WTC11 (cell line): Measurements from ENCODE around the gene YWHAQ. TPM values are rescaled to one million over a fixed set of nuclear protein-coding genes. Genes with fewer than 3 reads are reported as not detected.

Source experiments
- ATAC-seq: fragments of 200-7000 bp; cut with Tn5 transposase; 2 replicates; pipeline ENCODE4 v1.10.0; 2021; ENCODE audit warnings: mild to moderate bottlenecking, moderate library complexity
- CTCF ChIA-PET: fragments of 300-600 bp; sonication (Branson Sonifier 250); formaldehyde crosslinking; loops from one replicate; lab custom pipeline; 2021; ENCODE audit warnings: antibody characterized with exemption; lab: Charles Lee
- POLR2A ChIA-PET: fragments of 350-600 bp; sonication (Branson Sonifier 250); formaldehyde crosslinking; loops from one replicate; lab custom pipeline; 2021; ENCODE audit warnings: antibody characterized with exemption; lab: Charles Lee
- DNase-seq: peaks from one replicate; pipeline ENCODE4 v3.0.0; 2021; ENCODE audit warnings: low spot score
- H3K27ac Mint-ChIP-seq: 2 replicates; pipeline ENCODE4 v1.8.0; 2021; ENCODE audit warnings: mixed read lengths
- H3K27me3 Mint-ChIP-seq: 2 replicates; pipeline ENCODE4 v1.8.0; 2021; ENCODE audit warnings: low read depth, mild to moderate bottlenecking, moderate library complexity, mixed read lengths
- H3K36me3 Mint-ChIP-seq: 2 replicates; pipeline ENCODE4 v1.8.0; 2021; ENCODE audit warnings: mixed read lengths
- H3K4me1 Mint-ChIP-seq: 2 replicates; pipeline ENCODE4 v1.8.0; 2022; ENCODE audit warnings: mixed read lengths
- H3K4me3 Mint-ChIP-seq: 2 replicates; pipeline ENCODE4 v1.8.0; 2021; ENCODE audit warnings: mild to moderate bottlenecking, moderate library complexity, mixed read lengths
- H3K9me3 Mint-ChIP-seq: 2 replicates; pipeline ENCODE4 v1.8.0; 2021; ENCODE audit warnings: mixed read lengths
- ATF1 ChIP-seq: sonication (generic); formaldehyde crosslinking; IDR thresholded peaks from 2 replicates; pipeline ENCODE4 v1.8.1; 2023; ENCODE audit warnings: mild to moderate bottlenecking, moderate library complexity, missing genetic modification reagents
- CBFB ChIP-seq: sonication (generic); formaldehyde crosslinking; IDR thresholded peaks from 2 replicates; pipeline ENCODE4 v1.8.1; 2022; ENCODE audit warnings: mild to moderate bottlenecking, low read depth, missing genetic modification reagents
- FOXJ3 ChIP-seq: sonication (generic); formaldehyde crosslinking; IDR thresholded peaks from 2 replicates; pipeline ENCODE4 v1.9.0; 2021; ENCODE audit warnings: missing genetic modification reagents, mild to moderate bottlenecking, borderline replicate concordance
- GABPB1 ChIP-seq: sonication (generic); formaldehyde crosslinking; IDR thresholded peaks from 2 replicates; pipeline ENCODE4 v1.8.1; 2023; ENCODE audit warnings: mild to moderate bottlenecking, missing genetic modification reagents
- GTF2I ChIP-seq: fragments of 250-450 bp; sonication (Bioruptor Pico); conservative IDR thresholded peaks from 2 replicates; pipeline ENCODE4 v1.4.0; 2021; ENCODE audit warnings: mild to moderate bottlenecking
- NFE2L1 ChIP-seq: sonication (generic); formaldehyde crosslinking; IDR thresholded peaks from 2 replicates; pipeline ENCODE4 v1.8.1; 2023; ENCODE audit warnings: missing genetic modification reagents
- PRRX2 ChIP-seq: fragments of 250-450 bp; sonication (Bioruptor Pico); IDR thresholded peaks from 2 replicates; pipeline ENCODE4 v1.8.0; 2021; ENCODE audit warnings: mild to moderate bottlenecking
- SMAD4 ChIP-seq: sonication (generic); formaldehyde crosslinking; IDR thresholded peaks from 2 replicates; pipeline ENCODE4 v1.8.0; 2022; ENCODE audit warnings: mild to moderate bottlenecking, missing genetic modification reagents
- SOX15 ChIP-seq: fragments of 250-450 bp; sonication (Bioruptor Pico); IDR thresholded peaks from 2 replicates; pipeline ENCODE4 v1.9.0; 2021; ENCODE audit warnings: mild to moderate bottlenecking
- ZNF138 ChIP-seq: sonication (generic); formaldehyde crosslinking; conservative IDR thresholded peaks from 2 replicates; pipeline ENCODE4 v1.8.1; 2022; ENCODE audit warnings: mild to moderate bottlenecking, moderate library complexity, missing genetic modification reagents
- ZNF396 ChIP-seq: fragments of 250-450 bp; sonication (Bioruptor Pico); IDR thresholded peaks from 2 replicates; pipeline ENCODE4 v1.8.0; 2021; ENCODE audit warnings: mild to moderate bottlenecking, moderate library complexity, borderline replicate concordance
- ZNF416 ChIP-seq: fragments of 250-450 bp; sonication (Bioruptor Pico); IDR thresholded peaks from 2 replicates; pipeline ENCODE4 v1.9.0; 2021; ENCODE audit warnings: mild to moderate bottlenecking, inconsistent platforms
- total RNA-seq: library from RNA; stranded (reverse); gene quantifications from 3 replicates; pipeline ENCODE4 v1.2.3, GENCODE V29; 2021
- TF ChIP-seq, protein P1 (sequence below): sonication (generic); formaldehyde crosslinking; IDR thresholded peaks from 2 replicates; pipeline ENCODE4 v1.8.1; 2023; ENCODE audit warnings: mild to moderate bottlenecking, missing genetic modification reagents, moderate library complexity
- TF ChIP-seq, protein P2 (sequence below): fragments of 250-450 bp; sonication (Bioruptor Pico); IDR thresholded peaks from 2 replicates; pipeline ENCODE4 v1.9.0; 2021; ENCODE audit warnings: moderate library complexity, mild to moderate bottlenecking, inconsistent platforms, borderline replicate concordance
- TF ChIP-seq, protein P3 (sequence below): sonication (generic); formaldehyde crosslinking; IDR thresholded peaks from 2 replicates; pipeline ENCODE4 v1.8.0; 2022; ENCODE audit warnings: mild to moderate bottlenecking, missing genetic modification reagents
- TF ChIP-seq, protein P4 (sequence below): sonication (generic); formaldehyde crosslinking; IDR thresholded peaks from 2 replicates; pipeline ENCODE4 v1.8.0; 2022; ENCODE audit warnings: mild to moderate bottlenecking, missing genetic modification reagents
- TF ChIP-seq, protein P5 (sequence below): sonication (generic); formaldehyde crosslinking; IDR thresholded peaks from 2 replicates; pipeline ENCODE4 v1.8.0; 2023; ENCODE audit warnings: mild to moderate bottlenecking, missing genetic modification reagents
- TF ChIP-seq, protein P6 (sequence below): sonication (generic); formaldehyde crosslinking; IDR thresholded peaks from 2 replicates; pipeline ENCODE4 v1.8.0; 2023; ENCODE audit warnings: missing genetic modification reagents

The YWHAQ gene
- total RNA-seq, 1 experiment from 2014 or later = 395 TPM

DNA sequence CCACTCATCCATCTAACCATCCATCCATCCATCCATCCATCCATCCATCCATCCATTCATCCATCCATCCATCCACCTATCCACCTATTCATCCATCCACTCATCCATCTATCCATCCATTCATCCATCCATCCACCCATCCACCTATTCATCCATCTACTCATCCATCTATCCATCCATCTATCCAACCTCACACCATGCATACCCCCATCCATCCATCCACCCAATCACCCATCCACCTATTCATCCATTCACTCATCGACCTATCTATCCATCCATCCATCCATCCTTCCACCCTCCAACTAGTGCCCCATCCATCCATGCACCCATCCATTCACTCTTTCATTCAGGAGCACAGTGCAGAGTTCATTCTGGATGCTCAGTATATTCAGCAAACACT lies 21.5 kb upstream of the YWHAQ start:
- TF ChIP-seq, protein P1, sequence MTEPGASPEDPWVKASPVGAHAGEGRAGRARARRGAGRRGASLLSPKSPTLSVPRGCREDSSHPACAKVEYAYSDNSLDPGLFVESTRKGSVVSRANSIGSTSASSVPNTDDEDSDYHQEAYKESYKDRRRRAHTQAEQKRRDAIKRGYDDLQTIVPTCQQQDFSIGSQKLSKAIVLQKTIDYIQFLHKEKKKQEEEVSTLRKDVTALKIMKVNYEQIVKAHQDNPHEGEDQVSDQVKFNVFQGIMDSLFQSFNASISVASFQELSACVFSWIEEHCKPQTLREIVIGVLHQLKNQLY = no peak
- TF ChIP-seq, protein P2, sequence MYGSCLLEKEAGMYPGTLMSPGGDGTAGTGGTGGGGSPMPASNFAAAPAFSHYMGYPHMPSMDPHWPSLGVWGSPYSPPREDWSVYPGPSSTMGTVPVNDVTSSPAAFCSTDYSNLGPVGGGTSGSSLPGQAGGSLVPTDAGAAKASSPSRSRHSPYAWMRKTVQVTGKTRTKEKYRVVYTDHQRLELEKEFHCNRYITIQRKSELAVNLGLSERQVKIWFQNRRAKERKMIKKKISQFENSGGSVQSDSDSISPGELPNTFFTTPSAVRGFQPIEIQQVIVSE = no peak
- no peak for TF ChIP-seq GTF2I
- TF ChIP-seq PRRX2 (CRISPR knock-in tag) = no peak
- TF ChIP-seq, protein P3, sequence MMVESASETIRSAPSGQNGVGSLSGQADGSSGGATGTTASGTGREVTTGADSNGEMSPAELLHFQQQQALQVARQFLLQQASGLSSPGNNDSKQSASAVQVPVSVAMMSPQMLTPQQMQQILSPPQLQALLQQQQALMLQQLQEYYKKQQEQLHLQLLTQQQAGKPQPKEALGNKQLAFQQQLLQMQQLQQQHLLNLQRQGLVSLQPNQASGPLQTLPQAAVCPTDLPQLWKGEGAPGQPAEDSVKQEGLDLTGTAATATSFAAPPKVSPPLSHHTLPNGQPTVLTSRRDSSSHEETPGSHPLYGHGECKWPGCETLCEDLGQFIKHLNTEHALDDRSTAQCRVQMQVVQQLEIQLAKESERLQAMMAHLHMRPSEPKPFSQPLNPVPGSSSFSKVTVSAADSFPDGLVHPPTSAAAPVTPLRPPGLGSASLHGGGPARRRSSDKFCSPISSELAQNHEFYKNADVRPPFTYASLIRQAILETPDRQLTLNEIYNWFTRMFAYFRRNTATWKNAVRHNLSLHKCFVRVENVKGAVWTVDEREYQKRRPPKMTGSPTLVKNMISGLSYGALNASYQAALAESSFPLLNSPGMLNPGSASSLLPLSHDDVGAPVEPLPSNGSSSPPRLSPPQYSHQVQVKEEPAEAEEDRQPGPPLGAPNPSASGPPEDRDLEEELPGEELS (CRISPR knock-in tag) = no peak
- no peak for TF ChIP-seq ATF1 (CRISPR knock-in tag)
- TF ChIP-seq CBFB (CRISPR knock-in tag) = no peak
- TF ChIP-seq GABPB1 (CRISPR knock-in tag) = no peak
- TF ChIP-seq NFE2L1 (CRISPR knock-in tag) = no peak
- TF ChIP-seq, protein P4, sequence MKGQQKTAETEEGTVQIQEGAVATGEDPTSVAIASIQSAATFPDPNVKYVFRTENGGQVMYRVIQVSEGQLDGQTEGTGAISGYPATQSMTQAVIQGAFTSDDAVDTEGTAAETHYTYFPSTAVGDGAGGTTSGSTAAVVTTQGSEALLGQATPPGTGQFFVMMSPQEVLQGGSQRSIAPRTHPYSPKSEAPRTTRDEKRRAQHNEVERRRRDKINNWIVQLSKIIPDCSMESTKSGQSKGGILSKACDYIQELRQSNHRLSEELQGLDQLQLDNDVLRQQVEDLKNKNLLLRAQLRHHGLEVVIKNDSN (CRISPR knock-in tag) = no peak
- TF ChIP-seq ZNF416 (CRISPR knock-in tag) = no peak
- TF ChIP-seq, protein P5, sequence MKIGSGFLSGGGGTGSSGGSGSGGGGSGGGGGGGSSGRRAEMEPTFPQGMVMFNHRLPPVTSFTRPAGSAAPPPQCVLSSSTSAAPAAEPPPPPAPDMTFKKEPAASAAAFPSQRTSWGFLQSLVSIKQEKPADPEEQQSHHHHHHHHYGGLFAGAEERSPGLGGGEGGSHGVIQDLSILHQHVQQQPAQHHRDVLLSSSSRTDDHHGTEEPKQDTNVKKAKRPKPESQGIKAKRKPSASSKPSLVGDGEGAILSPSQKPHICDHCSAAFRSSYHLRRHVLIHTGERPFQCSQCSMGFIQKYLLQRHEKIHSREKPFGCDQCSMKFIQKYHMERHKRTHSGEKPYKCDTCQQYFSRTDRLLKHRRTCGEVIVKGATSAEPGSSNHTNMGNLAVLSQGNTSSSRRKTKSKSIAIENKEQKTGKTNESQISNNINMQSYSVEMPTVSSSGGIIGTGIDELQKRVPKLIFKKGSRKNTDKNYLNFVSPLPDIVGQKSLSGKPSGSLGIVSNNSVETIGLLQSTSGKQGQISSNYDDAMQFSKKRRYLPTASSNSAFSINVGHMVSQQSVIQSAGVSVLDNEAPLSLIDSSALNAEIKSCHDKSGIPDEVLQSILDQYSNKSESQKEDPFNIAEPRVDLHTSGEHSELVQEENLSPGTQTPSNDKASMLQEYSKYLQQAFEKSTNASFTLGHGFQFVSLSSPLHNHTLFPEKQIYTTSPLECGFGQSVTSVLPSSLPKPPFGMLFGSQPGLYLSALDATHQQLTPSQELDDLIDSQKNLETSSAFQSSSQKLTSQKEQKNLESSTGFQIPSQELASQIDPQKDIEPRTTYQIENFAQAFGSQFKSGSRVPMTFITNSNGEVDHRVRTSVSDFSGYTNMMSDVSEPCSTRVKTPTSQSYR (CRISPR knock-in tag) = no peak
- no peak for TF ChIP-seq SMAD4 (CRISPR knock-in tag)
- TF ChIP-seq SOX15 (CRISPR knock-in tag) = no peak
- TF ChIP-seq ZNF396 (CRISPR knock-in tag) = no peak
- DNase-seq = no peak
- no peak overlapping the region for H3K4me3 Mint-ChIP-seq
- CTCF ChIA-PET = no interaction called here
- ATAC-seq = no peak
- H3K27ac Mint-ChIP-seq = no peak overlapping the region
- POLR2A ChIA-PET = no interaction called here
- peaks cover 22% of the 10 kb centered on the region for H3K4me1 Mint-ChIP-seq
- H3K9me3 Mint-ChIP-seq = peaks cover 8% of the 10 kb centered on the region
- H3K36me3 Mint-ChIP-seq = no peaks in the 10 kb centered on the region
- H3K27me3 Mint-ChIP-seq = no peaks in the 10 kb centered on the region

DNA sequence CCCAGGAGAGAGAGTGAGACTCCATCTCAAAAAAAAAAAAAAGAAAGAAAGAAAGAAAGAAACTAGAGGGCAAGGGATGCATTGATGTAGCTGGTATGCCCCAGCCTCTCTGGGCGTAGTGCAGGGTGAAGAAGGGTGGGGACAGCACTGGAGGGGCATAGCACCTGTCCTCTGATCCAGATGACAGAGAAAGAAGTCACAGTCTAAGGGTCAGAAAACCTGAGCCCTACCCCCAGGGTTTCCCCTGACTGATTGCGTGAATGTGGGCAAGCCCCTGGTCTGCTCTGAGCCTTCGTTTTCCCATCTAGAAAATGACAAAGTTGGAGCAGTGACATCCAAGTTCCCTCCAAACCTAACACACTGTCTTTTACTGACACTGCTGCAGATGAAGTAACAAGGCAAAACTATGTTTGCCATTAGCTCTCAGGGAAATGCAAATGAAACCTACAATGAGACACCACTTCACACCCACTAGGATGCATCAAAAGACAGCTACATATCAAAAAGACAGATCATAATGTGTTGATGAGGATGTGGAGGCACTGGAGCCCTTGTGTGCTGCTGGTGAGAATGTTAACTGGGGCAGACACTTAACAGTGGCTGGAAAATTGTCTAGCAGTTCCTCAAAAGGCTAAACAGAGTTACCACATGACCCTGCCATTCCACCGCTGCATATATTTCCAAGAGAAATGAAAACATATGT lies 19.5 kb upstream of the YWHAQ start:
- POLR2A ChIA-PET = interaction anchor here (1.2 kb wide), 1 partner anchor 20 kb away, joined by 4 read pairs; no protein-coding TSS in a partner anchor
- DNase-seq (no peak), ATAC-seq (no peak)
- H3K4me1 Mint-ChIP-seq = peaks cover 19% of the 10 kb centered on the region
- TF ChIP-seq ZNF138 (CRISPR knock-in tag) = no peak
- TF ChIP-seq, protein P6, sequence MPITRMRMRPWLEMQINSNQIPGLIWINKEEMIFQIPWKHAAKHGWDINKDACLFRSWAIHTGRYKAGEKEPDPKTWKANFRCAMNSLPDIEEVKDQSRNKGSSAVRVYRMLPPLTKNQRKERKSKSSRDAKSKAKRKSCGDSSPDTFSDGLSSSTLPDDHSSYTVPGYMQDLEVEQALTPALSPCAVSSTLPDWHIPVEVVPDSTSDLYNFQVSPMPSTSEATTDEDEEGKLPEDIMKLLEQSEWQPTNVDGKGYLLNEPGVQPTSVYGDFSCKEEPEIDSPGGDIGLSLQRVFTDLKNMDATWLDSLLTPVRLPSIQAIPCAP (CRISPR knock-in tag) = no peak
- no peak for TF ChIP-seq FOXJ3 (CRISPR knock-in tag)
- no peaks in the 10 kb centered on the region for H3K27me3 Mint-ChIP-seq
- CTCF ChIA-PET = no interaction called here
- peaks cover 8% of the 10 kb centered on the region for H3K9me3 Mint-ChIP-seq
- no peak overlapping the region for H3K4me3 Mint-ChIP-seq
- no peaks in the 10 kb centered on the region for H3K36me3 Mint-ChIP-seq
- H3K27ac Mint-ChIP-seq = no peak overlapping the region
